ENCODE data around the gene ZNF83. TPM values are rescaled to one million over a fixed set of nuclear protein-coding genes. Genes with fewer than 3 reads are reported as not detected.

The ZNF83 gene
- total RNA-seq, 4 donors from 2014 or later = 54.8 to 85.4 (median 58.8) TPM

GRCh38 chr19:52585604-52586003 is 52.6 kb downstream of the ZNF83 start:
- TF ChIP-seq CTCF (IDR thresholded peaks at IDR 0.05; ENCODE audit: low read depth) = no peak

- no peak for TF ChIP-seq CTCF (IDR thresholded peaks at IDR 0.05; ENCODE audit: low read depth)
These were observed 53.3 kb downstream of the ZNF83 start for GRCh38 chr19:52584736-52585440.

GRCh38 chr19:52570000-52570861 is 67.9 kb downstream of the ZNF83 start, which contains the start of gene ZNF701:
TSS of gene ZNF701 (plus strand) at chr19:52570287. CDS start at chr19:52574148, 3,861 bp downstream.
- TF ChIP-seq CTCF (IDR thresholded peaks at IDR 0.05; ENCODE audit: low read depth) = no peak

- TF ChIP-seq CTCF (IDR thresholded peaks at IDR 0.05; ENCODE audit: low read depth) = no peak
These were observed 70.2 kb downstream of the ZNF83 start for GRCh38 chr19:52567921-52568320.

- TF ChIP-seq CTCF (IDR thresholded peaks at IDR 0.05; ENCODE audit: low read depth) = no peak
These were observed 71.6 kb downstream of the ZNF83 start for GRCh38 chr19:52566588-52566987.

- TF ChIP-seq CTCF (IDR thresholded peaks at IDR 0.05; ENCODE audit: low read depth) = no peak
These were observed 72.0 kb downstream of the ZNF83 start for GRCh38 chr19:52566121-52566520.

Small RNA genes lying within 50 kb of the gene (small RNA-seq; reads per million reads assigned to genes)
- gene RPL39P34 = not detected

Other genes starting within 250 kb of the ZNF83 start
- gene ZNF528, start 240.5 kb downstream of the ZNF83 start, total RNA-seq = 10 to 100 TPM; 20.7 to 26.8 (median 24.1) TPM
- gene ZNF534, start 209.2 kb downstream of the ZNF83 start, total RNA-seq = 1 to 10 TPM in 3 of 4 donors, not detected in 1; 1.0 to 1.9 (median 1.5) TPM
- gene ZNF578, start 184.8 kb downstream of the ZNF83 start, total RNA-seq = 1 to 10 TPM in 3 of 4 donors, under 1 TPM in 1; 0.88 to 3.0 (median 1.7) TPM
- 10 to 100 TPM; 21.4 to 29.7 (median 26.9) TPM for gene ZNF808, start 110.7 kb downstream of the ZNF83 start, total RNA-seq
- gene ZNF701, start 68.1 kb downstream of the ZNF83 start, total RNA-seq = 10 to 100 TPM; 12.2 to 21.1 (median 17.6) TPM
- 10 to 100 TPM; 13.9 to 21.7 (median 16.9) TPM for gene ZNF611, start 96.7 kb upstream of the ZNF83 start, total RNA-seq
- gene ZNF600, start 148.4 kb upstream of the ZNF83 start, total RNA-seq = 10 to 100 TPM in 3 of 4 donors, 1 to 10 TPM in 1; 8.5 to 10.6 (median 10.3) TPM
- gene ZNF28, start 183.3 kb upstream of the ZNF83 start, total RNA-seq = 10 to 100 TPM in 3 of 4 donors, 1 to 10 TPM in 1; 8.5 to 17.9 (median 14.2) TPM
- 10 to 100 TPM; 10.9 to 17.0 (median 15.5) TPM for gene ZNF468, start 219.3 kb upstream of the ZNF83 start, total RNA-seq

All from subcutaneous adipose tissue (tissue), 4 donors.